ENCODE results near the gene UBA52.
"Not testable (repeated sequence)": the region's sequence is repeated elsewhere in the genome, so short reads cannot be mapped to it uniquely, and the experiment has no call there.

The UBA52 gene

GRCh38 chr19:18571564-18572344, at the start of gene UBA52:
TSS of gene UBA52 (plus strand) at chr19:18571857. CDS start at chr19:18573301, 1,444 bp downstream.
- peak; percentile 97 to 99 for DNase-seq (ENCODE audit: low read depth in 2 of 2)

GRCh38 chr19:18522124-18522861, 49.4 kb upstream of the UBA52 start:
- peak; percentile 100 for DNase-seq (ENCODE audit: low read depth in 2 of 2)

- DNase-seq (ENCODE audit: low read depth in 2 of 2): not testable (repeated sequence)
Observed at GRCh38 chr19:18522862-18523440, 48.7 kb upstream of the UBA52 start.

GRCh38 chr19:18523841-18524240, 47.8 kb upstream of the UBA52 start:
- no peak for DNase-seq (ENCODE audit: low read depth in 2 of 2)

GRCh38 chr19:18526316-18526715, 45.3 kb upstream of the UBA52 start:
- no peak for DNase-seq (ENCODE audit: low read depth in 2 of 2)

- DNase-seq (ENCODE audit: low read depth in 2 of 2): no peak
Observed at GRCh38 chr19:18529782-18530181, 41.9 kb upstream of the UBA52 start.

- DNase-seq (ENCODE audit: low read depth in 2 of 2): no peak
Observed at GRCh38 chr19:18531485-18531884, 40.2 kb upstream of the UBA52 start.

GRCh38 chr19:18532168-18532890, 39.3 kb upstream of the UBA52 start:
- no peak for DNase-seq (ENCODE audit: low read depth in 2 of 2)

- DNase-seq (ENCODE audit: low read depth in 2 of 2): no peak
Observed at GRCh38 chr19:18533058-18533457, 38.6 kb upstream of the UBA52 start.

GRCh38 chr19:18536475-18536874, 35.2 kb upstream of the UBA52 start:
- no peak for DNase-seq (ENCODE audit: low read depth in 2 of 2)

GRCh38 chr19:18537431-18537830, 34.2 kb upstream of the UBA52 start:
- DNase-seq (ENCODE audit: low read depth in 2 of 2): no peak

GRCh38 chr19:18538115-18538514, 33.5 kb upstream of the UBA52 start:
- no peak for DNase-seq (ENCODE audit: low read depth in 2 of 2)

GRCh38 chr19:18539372-18539771, 32.3 kb upstream of the UBA52 start:
- no peak for DNase-seq (ENCODE audit: low read depth in 2 of 2)

GRCh38 chr19:18540200-18540599, 31.5 kb upstream of the UBA52 start:
- DNase-seq (ENCODE audit: low read depth in 2 of 2): not testable (repeated sequence)

- no peak for DNase-seq (ENCODE audit: low read depth in 2 of 2)
Observed at GRCh38 chr19:18541258-18541991, 30.2 kb upstream of the UBA52 start.

- no peak for DNase-seq (ENCODE audit: low read depth in 2 of 2)
Observed at GRCh38 chr19:18541992-18542940, 29.4 kb upstream of the UBA52 start.

- DNase-seq (ENCODE audit: low read depth in 2 of 2): peak; percentile 87 to 91
Observed at GRCh38 chr19:18542941-18543813, 28.5 kb upstream of the UBA52 start, which contains the start of gene FKBP8. TSS of gene FKBP8 (minus strand) at chr19:18543573. CDS start at chr19:18541970, 1,603 bp downstream.

- DNase-seq (ENCODE audit: low read depth in 2 of 2): peak; percentile 29 to 33
Observed at GRCh38 chr19:18543814-18544475, 27.7 kb upstream of the UBA52 start.
